ENCODE measurements around the gene CDH4. TPM values are rescaled to one million over a fixed set of nuclear protein-coding genes. Genes with fewer than 3 reads are reported as not detected.

Gene CDH4
- total RNA-seq, 1 donor from 2014 or later = 8.3 TPM

- TF ChIP-seq, protein P1, sequence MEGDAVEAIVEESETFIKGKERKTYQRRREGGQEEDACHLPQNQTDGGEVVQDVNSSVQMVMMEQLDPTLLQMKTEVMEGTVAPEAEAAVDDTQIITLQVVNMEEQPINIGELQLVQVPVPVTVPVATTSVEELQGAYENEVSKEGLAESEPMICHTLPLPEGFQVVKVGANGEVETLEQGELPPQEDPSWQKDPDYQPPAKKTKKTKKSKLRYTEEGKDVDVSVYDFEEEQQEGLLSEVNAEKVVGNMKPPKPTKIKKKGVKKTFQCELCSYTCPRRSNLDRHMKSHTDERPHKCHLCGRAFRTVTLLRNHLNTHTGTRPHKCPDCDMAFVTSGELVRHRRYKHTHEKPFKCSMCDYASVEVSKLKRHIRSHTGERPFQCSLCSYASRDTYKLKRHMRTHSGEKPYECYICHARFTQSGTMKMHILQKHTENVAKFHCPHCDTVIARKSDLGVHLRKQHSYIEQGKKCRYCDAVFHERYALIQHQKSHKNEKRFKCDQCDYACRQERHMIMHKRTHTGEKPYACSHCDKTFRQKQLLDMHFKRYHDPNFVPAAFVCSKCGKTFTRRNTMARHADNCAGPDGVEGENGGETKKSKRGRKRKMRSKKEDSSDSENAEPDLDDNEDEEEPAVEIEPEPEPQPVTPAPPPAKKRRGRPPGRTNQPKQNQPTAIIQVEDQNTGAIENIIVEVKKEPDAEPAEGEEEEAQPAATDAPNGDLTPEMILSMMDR (conservative IDR thresholded peaks at IDR 0.05) = no peak
- no peaks in the 10 kb centered on the region for H3K36me3 Mint-ChIP-seq
- H3K4me1 Mint-ChIP-seq (ENCODE audit: unreplicated experiment) = peaks cover 15% of the 10 kb centered on the region
- DNase-seq (ENCODE audit: extremely low spot score, unreplicated experiment) = no peak
- no peak overlapping the region for H3K4me3 Mint-ChIP-seq
- no peak overlapping the region for H3K27ac Mint-ChIP-seq
- H3K9me3 Mint-ChIP-seq = no peaks in the 10 kb centered on the region
- H3K27me3 Mint-ChIP-seq = peaks cover 16% of the 10 kb centered on the region
These were observed 253.4 kb downstream of the CDH4 start for GRCh38 chr20:61505508-61505907.

DNA sequence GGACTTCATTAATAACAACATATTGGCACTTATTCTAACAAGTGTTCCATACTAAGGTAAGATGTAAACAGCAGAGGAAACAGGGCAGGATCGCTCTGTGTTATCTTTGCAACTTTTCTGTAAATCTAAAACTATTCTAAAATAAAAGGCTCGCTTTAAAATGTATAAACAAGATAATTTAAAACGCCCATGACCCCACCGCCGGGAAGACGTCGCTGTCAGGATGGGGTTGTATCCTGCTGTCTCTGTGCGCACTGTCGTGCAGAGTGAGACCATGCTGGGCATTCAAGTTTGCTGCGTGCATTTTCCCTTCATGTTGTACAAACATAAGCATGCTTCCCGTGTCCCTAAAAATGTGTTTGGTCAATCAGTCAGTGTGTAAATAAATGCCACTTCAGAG, 255.7 kb downstream of the CDH4 start:
- peaks cover 6% of the 10 kb centered on the region for H3K4me1 Mint-ChIP-seq (ENCODE audit: unreplicated experiment)
- H3K36me3 Mint-ChIP-seq = no peaks in the 10 kb centered on the region
- H3K9me3 Mint-ChIP-seq = no peaks in the 10 kb centered on the region
- TF ChIP-seq, protein P1 (conservative IDR thresholded peaks at IDR 0.05) = no peak
- DNase-seq (ENCODE audit: extremely low spot score, unreplicated experiment) = no peak
- H3K4me3 Mint-ChIP-seq = no peak overlapping the region
- H3K27me3 Mint-ChIP-seq = peaks cover 16% of the 10 kb centered on the region
- no peak overlapping the region for H3K27ac Mint-ChIP-seq

- peaks cover 16% of the 10 kb centered on the region for H3K27me3 Mint-ChIP-seq
- no peak for DNase-seq (ENCODE audit: extremely low spot score, unreplicated experiment)
- no peak overlapping the region for H3K27ac Mint-ChIP-seq
- no peaks in the 10 kb centered on the region for H3K36me3 Mint-ChIP-seq
- H3K4me1 Mint-ChIP-seq (ENCODE audit: unreplicated experiment) = peaks cover 6% of the 10 kb centered on the region
- no peaks in the 10 kb centered on the region for H3K9me3 Mint-ChIP-seq
- TF ChIP-seq, protein P1 (conservative IDR thresholded peaks at IDR 0.05) = no peak
- no peak overlapping the region for H3K4me3 Mint-ChIP-seq
These were observed 256.4 kb downstream of the CDH4 start for GRCh38 chr20:61508301-61509096.

- H3K27me3 Mint-ChIP-seq = peaks cover 16% of the 10 kb centered on the region
- TF ChIP-seq, protein P1 (conservative IDR thresholded peaks at IDR 0.05) = no peak
- no peak overlapping the region for H3K4me3 Mint-ChIP-seq
- H3K27ac Mint-ChIP-seq = no peak overlapping the region
- no peak for DNase-seq (ENCODE audit: extremely low spot score, unreplicated experiment)
- no peaks in the 10 kb centered on the region for H3K36me3 Mint-ChIP-seq
- H3K9me3 Mint-ChIP-seq = no peaks in the 10 kb centered on the region
- H3K4me1 Mint-ChIP-seq (ENCODE audit: unreplicated experiment) = peaks cover 11% of the 10 kb centered on the region
These were observed 258.8 kb downstream of the CDH4 start for GRCh38 chr20:61510778-61511330.

- no peaks in the 10 kb centered on the region for H3K36me3 Mint-ChIP-seq
- H3K4me1 Mint-ChIP-seq (ENCODE audit: unreplicated experiment) = peaks cover 15% of the 10 kb centered on the region
- TF ChIP-seq, protein P1 (conservative IDR thresholded peaks at IDR 0.05) = no peak
- no peaks in the 10 kb centered on the region for H3K9me3 Mint-ChIP-seq
- H3K27me3 Mint-ChIP-seq = peaks cover 9% of the 10 kb centered on the region
- H3K4me3 Mint-ChIP-seq = no peak overlapping the region
- no peak overlapping the region for H3K27ac Mint-ChIP-seq
- DNase-seq (ENCODE audit: extremely low spot score, unreplicated experiment) = no peak
These were observed 260.4 kb downstream of the CDH4 start for GRCh38 chr20:61512475-61512874.
